SK-N-MC (cell line): Measurements from ENCODE around the gene JPH3.

Experiments
- EZH2 ChIP-seq: fragments of 200-600 bp; sonication (generic); IDR thresholded peaks from one replicate; pipeline ENCODE4 v1.6.1; 2017; ENCODE audit warnings: antibody characterized with exemption
- FOXP2 ChIP-seq: optimal IDR thresholded peaks from 2 replicates; pipeline ENCODE3; 2011; ENCODE audit warnings: mild to moderate bottlenecking, moderate library complexity; ENCODE audit not compliant: insufficient read depth; ENCODE audit errors: extremely low read length, control extremely low read depth
- POLR2AphosphoS5 ChIP-seq: IDR thresholded peaks from 2 replicates; pipeline ENCODE4 v1.6.1; 2012; ENCODE audit warnings: mild to moderate bottlenecking, low read depth, low read length, borderline replicate concordance

DNA sequence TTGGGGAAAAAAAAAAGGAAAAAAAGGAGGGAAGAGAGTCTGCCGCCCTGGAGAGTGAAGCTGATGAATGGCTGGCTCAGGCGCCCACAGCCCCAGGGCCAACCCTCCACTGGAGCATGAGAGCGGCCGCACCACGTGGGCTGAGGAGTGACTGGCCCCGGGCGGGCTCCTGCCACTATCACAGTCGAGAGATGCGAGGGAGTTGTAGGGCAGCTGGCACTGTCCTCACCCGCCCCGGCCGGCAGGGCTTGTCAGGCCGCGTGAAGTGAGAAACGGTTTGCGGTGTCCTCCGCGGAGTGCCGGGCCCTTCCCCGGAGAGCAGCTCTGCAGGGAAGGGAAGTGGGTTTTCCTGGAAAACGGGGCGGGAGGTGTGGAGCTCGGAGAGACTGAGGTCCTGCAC is 45.9 kb downstream of the JPH3 start:
- TF ChIP-seq EZH2 (no peak), POLR2AphosphoS5 (no peak), FOXP2 (no peak)
